ENCODE results near the gene BEND3.

DNA sequence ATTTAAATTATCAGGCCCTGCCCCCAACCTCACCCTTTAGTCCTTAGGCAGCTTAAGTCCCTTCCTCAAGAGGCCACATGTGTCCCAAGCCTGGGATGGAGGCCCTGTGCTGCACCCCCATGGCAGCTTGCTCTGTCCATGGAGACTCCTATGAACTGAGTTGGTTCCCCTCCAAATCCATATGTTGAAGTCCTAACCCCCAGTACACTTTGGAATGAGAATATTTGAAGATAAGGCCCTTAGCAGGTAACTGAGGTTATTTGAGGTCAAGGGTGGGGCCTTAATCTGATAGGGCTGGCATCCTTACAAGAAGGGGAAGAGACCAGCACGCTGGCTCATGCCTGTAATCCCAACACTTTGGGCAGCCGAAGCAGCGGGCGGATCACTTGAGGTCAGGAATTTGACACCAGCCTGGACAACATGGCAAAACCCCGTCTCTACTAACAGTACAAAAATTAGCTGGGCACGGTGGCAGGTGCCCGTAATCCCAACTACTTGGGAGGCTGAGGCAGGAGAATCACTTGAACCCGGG lies 6.7 kb upstream of the BEND3 start:
- TF ChIP-seq, protein P1, sequence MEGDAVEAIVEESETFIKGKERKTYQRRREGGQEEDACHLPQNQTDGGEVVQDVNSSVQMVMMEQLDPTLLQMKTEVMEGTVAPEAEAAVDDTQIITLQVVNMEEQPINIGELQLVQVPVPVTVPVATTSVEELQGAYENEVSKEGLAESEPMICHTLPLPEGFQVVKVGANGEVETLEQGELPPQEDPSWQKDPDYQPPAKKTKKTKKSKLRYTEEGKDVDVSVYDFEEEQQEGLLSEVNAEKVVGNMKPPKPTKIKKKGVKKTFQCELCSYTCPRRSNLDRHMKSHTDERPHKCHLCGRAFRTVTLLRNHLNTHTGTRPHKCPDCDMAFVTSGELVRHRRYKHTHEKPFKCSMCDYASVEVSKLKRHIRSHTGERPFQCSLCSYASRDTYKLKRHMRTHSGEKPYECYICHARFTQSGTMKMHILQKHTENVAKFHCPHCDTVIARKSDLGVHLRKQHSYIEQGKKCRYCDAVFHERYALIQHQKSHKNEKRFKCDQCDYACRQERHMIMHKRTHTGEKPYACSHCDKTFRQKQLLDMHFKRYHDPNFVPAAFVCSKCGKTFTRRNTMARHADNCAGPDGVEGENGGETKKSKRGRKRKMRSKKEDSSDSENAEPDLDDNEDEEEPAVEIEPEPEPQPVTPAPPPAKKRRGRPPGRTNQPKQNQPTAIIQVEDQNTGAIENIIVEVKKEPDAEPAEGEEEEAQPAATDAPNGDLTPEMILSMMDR (conservative IDR thresholded peaks at IDR 0.05; ENCODE audit: low read length), result no peak
- no peak for TF ChIP-seq EZH2phosphoT487 (IDR thresholded peaks at IDR 0.05; ENCODE audit: borderline replicate concordance)

Measured in Loucy (cell line).